ENCODE data around the gene KANSL2. TPM values are rescaled to one million over a fixed set of nuclear protein-coding genes. Genes with fewer than 3 reads are reported as not detected.

KANSL2 gene, protein sequence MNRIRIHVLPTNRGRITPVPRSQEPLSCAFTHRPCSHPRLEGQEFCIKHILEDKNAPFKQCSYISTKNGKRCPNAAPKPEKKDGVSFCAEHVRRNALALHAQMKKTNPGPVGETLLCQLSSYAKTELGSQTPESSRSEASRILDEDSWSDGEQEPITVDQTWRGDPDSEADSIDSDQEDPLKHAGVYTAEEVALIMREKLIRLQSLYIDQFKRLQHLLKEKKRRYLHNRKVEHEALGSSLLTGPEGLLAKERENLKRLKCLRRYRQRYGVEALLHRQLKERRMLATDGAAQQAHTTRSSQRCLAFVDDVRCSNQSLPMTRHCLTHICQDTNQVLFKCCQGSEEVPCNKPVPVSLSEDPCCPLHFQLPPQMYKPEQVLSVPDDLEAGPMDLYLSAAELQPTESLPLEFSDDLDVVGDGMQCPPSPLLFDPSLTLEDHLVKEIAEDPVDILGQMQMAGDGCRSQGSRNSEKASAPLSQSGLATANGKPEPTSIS
- total RNA-seq (2022; extraction: Qiagen RNA extraction) = 37.6 to 40.9 TPM (median 39.0 TPM) in 5 replicates

DNA sequence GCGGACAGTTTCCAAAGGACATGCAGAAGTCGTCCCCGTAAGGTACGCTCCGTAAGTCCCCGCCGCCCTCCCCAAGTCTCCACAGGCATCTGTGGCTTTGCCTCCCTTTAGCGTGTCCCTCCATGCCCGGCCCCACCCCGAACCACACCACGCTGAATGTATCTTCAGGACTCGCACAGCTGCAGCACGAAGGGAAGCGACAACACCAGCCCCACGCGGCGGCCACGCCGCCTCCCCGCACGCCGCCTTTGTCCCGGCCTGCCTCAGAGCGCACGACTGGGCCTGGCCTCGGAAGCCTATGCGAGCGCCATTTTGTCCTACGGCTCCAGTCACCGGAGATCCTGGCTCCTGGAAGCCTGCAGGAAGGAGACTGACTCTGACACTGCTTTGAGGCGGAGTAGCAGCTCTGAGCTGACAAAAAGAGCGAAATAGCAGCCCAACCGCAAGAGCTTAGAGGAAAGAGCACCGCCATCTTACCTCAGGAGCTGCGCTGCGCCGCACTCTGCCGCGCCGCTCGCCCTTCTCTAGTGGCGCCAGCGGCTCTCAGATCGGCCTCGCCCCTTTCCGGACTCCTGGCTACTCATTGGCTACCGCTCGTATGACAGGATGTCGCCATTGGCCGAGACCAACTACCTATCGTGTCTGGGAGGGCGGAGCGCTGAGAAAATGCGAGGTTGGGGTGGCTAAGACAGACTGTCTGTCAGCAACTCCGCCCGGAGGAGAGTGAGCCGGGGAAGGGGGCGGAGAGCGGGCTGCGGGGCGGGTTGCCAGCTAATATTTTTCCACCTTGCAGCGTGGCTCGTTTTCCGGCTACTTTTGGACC, at the start of gene KANSL2:
Gene KANSL2, minus strand, starts transcription at position 529 of the 823 bp plus-strand sequence. CDS start 606 bp downstream, outside the sequence.

DNA sequence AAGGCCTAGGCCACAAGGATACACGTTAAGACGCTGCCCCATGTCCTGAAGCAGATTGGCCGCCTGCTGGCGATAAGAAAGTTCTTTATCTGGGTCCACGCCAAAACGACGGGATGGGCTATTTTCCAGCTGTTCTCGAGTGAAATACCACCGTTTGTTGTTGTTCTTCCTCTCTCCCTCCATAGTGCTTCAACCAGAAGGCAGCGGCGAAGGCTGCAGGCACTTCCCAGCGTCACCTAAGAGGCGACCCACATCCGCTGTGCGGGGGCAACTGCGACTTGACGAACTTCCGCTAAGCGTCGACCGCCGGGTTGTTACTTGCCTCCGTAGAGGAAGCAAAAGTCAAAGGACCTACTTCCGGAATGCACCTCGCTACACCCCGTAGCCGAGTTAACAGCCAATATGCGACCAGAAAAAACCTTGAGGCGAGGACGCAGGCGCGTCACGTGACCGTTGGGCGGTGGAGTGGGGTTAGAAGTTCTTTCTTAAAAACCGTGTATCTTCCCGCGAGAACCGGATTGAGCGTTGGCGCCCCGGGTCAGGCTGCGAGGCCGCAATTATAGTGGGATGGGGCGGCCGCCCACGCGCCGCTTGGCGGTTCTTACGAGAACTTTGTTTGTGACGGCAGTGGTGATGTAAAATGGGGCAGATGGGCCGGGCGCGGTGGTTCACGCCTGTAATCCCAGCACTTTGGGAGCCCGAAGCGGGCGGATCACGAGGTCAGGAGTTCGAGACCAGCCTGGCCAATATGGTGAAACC, 34.6 kb upstream of the KANSL2 start, which contains the start of gene CCNT1:
Gene CCNT1, minus strand, starts transcription at position 215 of the 759 bp plus-strand sequence. Its CDS starts 32 bp downstream, at position 183.

Other genes starting within 250 kb of the KANSL2 start
- not detected in 5 replicates for gene ANP32D, start 209.7 kb downstream of the KANSL2 start, total RNA-seq (2022; extraction: Qiagen RNA extraction)
- not detected in 5 replicates for gene C12orf54, start 199.7 kb downstream of the KANSL2 start, total RNA-seq (2022; extraction: Qiagen RNA extraction)
- gene OR8S1, start 156.6 kb downstream of the KANSL2 start, total RNA-seq (2022; extraction: Qiagen RNA extraction) = not detected in 5 replicates
- gene LALBA, start 112.2 kb downstream of the KANSL2 start, total RNA-seq (2022; extraction: Qiagen RNA extraction) = not detected in 5 replicates
- 11.3 to 19.2 TPM (median 15.0 TPM) in 5 replicates for gene CCNT1, start 34.5 kb upstream of the KANSL2 start, total RNA-seq (2022; extraction: Qiagen RNA extraction)
- 8.1 to 12.2 TPM (median 10.3 TPM) in 5 replicates for gene ADCY6, start 106.9 kb upstream of the KANSL2 start, total RNA-seq (2022; extraction: Qiagen RNA extraction)
- 24.4 to 36.9 TPM (median 29.6 TPM) in 5 replicates for gene CACNB3, start 136.3 kb upstream of the KANSL2 start, total RNA-seq (2022; extraction: Qiagen RNA extraction)
- gene DDX23, start 169.9 kb upstream of the KANSL2 start, total RNA-seq (2022; extraction: Qiagen RNA extraction) = 67.5 to 84.0 TPM (median 80.1 TPM) in 5 replicates
- 2.6 to 4.7 TPM (median 3.1 TPM) in 5 replicates for gene RND1, start 183.6 kb upstream of the KANSL2 start, total RNA-seq (2022; extraction: Qiagen RNA extraction)
- gene FKBP11, start 243.3 kb upstream of the KANSL2 start, total RNA-seq (2022; extraction: Qiagen RNA extraction) = 52.7 to 58.9 TPM (median 55.2 TPM) in 5 replicates

Measured in A549 treated with dexamethasone at 1 μM for 4 hours (cell line).